OCI-LY1 (cell line): ENCODE measurements around the gene MAP3K20.

Source experiments
- H2AFZ ChIP-seq: fragments of 200-600 bp; sonication (generic), shearing (Covaris generic); 2 replicates; pipeline ENCODE4 v1.6.0; 2014; ENCODE audit warnings: antibody characterized with exemption, mild to moderate bottlenecking, low read length
- H3F3A ChIP-seq: fragments of 200-600 bp; sonication (generic), shearing (Covaris generic); 2 replicates; pipeline ENCODE4 v1.6.0; 2014; ENCODE audit warnings: mild to moderate bottlenecking, antibody characterized with exemption, low read length, moderate library complexity; ENCODE audit not compliant: insufficient read depth
- H3K27ac ChIP-seq: fragments of 200-600 bp; sonication (generic); 2 replicates; pipeline ENCODE4 v1.5.1; 2014; ENCODE audit warnings: low read length, mixed run types, mild to moderate bottlenecking, low read depth; ENCODE audit not compliant: poor library complexity, severe bottlenecking
- H3K27me3 ChIP-seq: fragments of 200-600 bp; sonication (generic); 2 replicates; pipeline ENCODE4 v1.6.0; 2014; ENCODE audit warnings: antibody characterized with exemption, mild to moderate bottlenecking, low read length, moderate library complexity; ENCODE audit not compliant: insufficient read depth
- H3K36me3 ChIP-seq: fragments of 200-600 bp; sonication (generic); 2 replicates; pipeline ENCODE4 v1.6.1; 2014; ENCODE audit warnings: mild to moderate bottlenecking, antibody characterized with exemption, low read length, moderate library complexity, mixed read lengths; ENCODE audit not compliant: insufficient read depth
- H3K4me1 ChIP-seq: fragments of 200-600 bp; sonication (generic); 2 replicates; pipeline ENCODE4 v1.5.1; 2014; ENCODE audit warnings: mild to moderate bottlenecking, low read length, moderate library complexity; ENCODE audit not compliant: insufficient read depth, severe bottlenecking
- H3K4me2 ChIP-seq: fragments of 200-600 bp; sonication (generic), shearing (Covaris generic); 2 replicates; pipeline ENCODE4 v1.6.1; 2014; ENCODE audit warnings: low read length
- H3K4me3 ChIP-seq: fragments of 200-600 bp; sonication (generic); 2 replicates; pipeline ENCODE4 v1.5.1; 2014; ENCODE audit warnings: low read length, low read depth, mild to moderate bottlenecking, mixed read lengths; ENCODE audit not compliant: poor library complexity, severe bottlenecking
- H3K79me2 ChIP-seq: fragments of 200-600 bp; shearing (Covaris generic); 2 replicates; pipeline ENCODE4 v1.6.1; 2016; ENCODE audit warnings: mixed run types, low read length, mixed read lengths; ENCODE audit not compliant: insufficient read depth
- H3K9ac ChIP-seq: fragments of 200-600 bp; sonication (generic), shearing (Covaris generic); 2 replicates; pipeline ENCODE4 v1.6.1; 2014; ENCODE audit warnings: mild to moderate bottlenecking, low read length, mixed read lengths
- H3K9me2 ChIP-seq: fragments of 200-600 bp; sonication (generic), shearing (Covaris generic); 2 replicates; pipeline ENCODE4 v1.6.1; 2014; ENCODE audit warnings: low read depth, mild to moderate bottlenecking, low read length, mixed read lengths
- H3K9me3 ChIP-seq: fragments of 200-600 bp; shearing (Covaris generic); 2 replicates; pipeline ENCODE4 v1.6.1; 2014; ENCODE audit warnings: low read length, mixed read lengths
- H4K20me1 ChIP-seq: fragments of 200-600 bp; sonication (generic), shearing (Covaris generic); 2 replicates; pipeline ENCODE4 v1.6.0; 2016; ENCODE audit warnings: mild to moderate bottlenecking, low read length; ENCODE audit not compliant: insufficient read depth
- CTCF ChIP-seq: fragments of 200-600 bp; sonication (generic), shearing (Covaris generic); IDR thresholded peaks from 2 replicates; pipeline ENCODE4 v1.5.1; 2017; ENCODE audit warnings: mild to moderate bottlenecking, antibody characterized with exemption, low read length, moderate library complexity, mixed read lengths
- EZH2 ChIP-seq: fragments of 200-600 bp; sonication (generic), shearing (Covaris generic); IDR thresholded peaks from 2 replicates; pipeline ENCODE4 v1.8.0; 2017; ENCODE audit warnings: borderline replicate concordance, mixed run types, mild to moderate bottlenecking, antibody characterized with exemption, low read length, moderate library complexity, mixed read lengths

MAP3K20 gene

GRCh38 chr2:173164396-173164795 is 88.8 kb downstream of the MAP3K20 start:
- Histone ChIP-seq H3K9me2 (no peaks in the 10 kb centered on the region), H4K20me1 (no peaks in the 10 kb centered on the region), H3K27me3 (no peaks in the 10 kb centered on the region; the same call in 1 of the 2 replicates), H3F3A (no peaks in the 10 kb centered on the region), H3K9ac (no peak overlapping the region), H3K9me3 (no peaks in the 10 kb centered on the region), H3K36me3 (no peaks in the 10 kb centered on the region), H3K79me2 (no peaks in the 10 kb centered on the region), H2AFZ (no peak overlapping the region), H3K4me1 (no peaks in the 10 kb centered on the region), H3K27ac (no peak overlapping the region), H3K4me2 (no peak overlapping the region), H3K4me3 (no peak overlapping the region)
- TF ChIP-seq CTCF (no peak), EZH2 (no peak)

- Histone ChIP-seq H3K9me2 (no peaks in the 10 kb centered on the region), H3K9ac (no peak overlapping the region), H3K9me3 (no peaks in the 10 kb centered on the region), H3K4me3 (no peak overlapping the region), H3K4me2 (no peak overlapping the region), H2AFZ (no peak overlapping the region), H3K27ac (no peak overlapping the region), H3K79me2 (no peaks in the 10 kb centered on the region), H4K20me1 (no peaks in the 10 kb centered on the region), H3K4me1 (no peaks in the 10 kb centered on the region), H3F3A (no peaks in the 10 kb centered on the region), H3K27me3 (no peaks in the 10 kb centered on the region; the same call in 1 of the 2 replicates), H3K36me3 (no peaks in the 10 kb centered on the region)
- TF ChIP-seq EZH2 = no peak
- TF ChIP-seq CTCF = no peak
Measured at GRCh38 chr2:173165443-173166238, 90.0 kb downstream of the MAP3K20 start.

GRCh38 chr2:173171321-173171720 is 95.7 kb downstream of the MAP3K20 start:
- H3K9me2 ChIP-seq = no peaks in the 10 kb centered on the region
- no peaks in the 10 kb centered on the region for H3K36me3 ChIP-seq
- H3K27me3 ChIP-seq = no peaks in the 10 kb centered on the region
- no peak overlapping the region for H3K9ac ChIP-seq
- H3K4me3 ChIP-seq = no peak overlapping the region
- no peaks in the 10 kb centered on the region for H4K20me1 ChIP-seq
- H3K9me3 ChIP-seq = no peaks in the 10 kb centered on the region
- H3F3A ChIP-seq = no peaks in the 10 kb centered on the region
- H2AFZ ChIP-seq = no peak overlapping the region
- TF ChIP-seq EZH2 (no peak), CTCF (no peak)
- H3K79me2 ChIP-seq = no peaks in the 10 kb centered on the region
- H3K4me2 ChIP-seq = no peak overlapping the region
- H3K4me1 ChIP-seq = no peaks in the 10 kb centered on the region
- H3K27ac ChIP-seq = no peak overlapping the region
